Measurements from ENCODE around the gene SPECC1L.

Gene SPECC1L

DNA sequence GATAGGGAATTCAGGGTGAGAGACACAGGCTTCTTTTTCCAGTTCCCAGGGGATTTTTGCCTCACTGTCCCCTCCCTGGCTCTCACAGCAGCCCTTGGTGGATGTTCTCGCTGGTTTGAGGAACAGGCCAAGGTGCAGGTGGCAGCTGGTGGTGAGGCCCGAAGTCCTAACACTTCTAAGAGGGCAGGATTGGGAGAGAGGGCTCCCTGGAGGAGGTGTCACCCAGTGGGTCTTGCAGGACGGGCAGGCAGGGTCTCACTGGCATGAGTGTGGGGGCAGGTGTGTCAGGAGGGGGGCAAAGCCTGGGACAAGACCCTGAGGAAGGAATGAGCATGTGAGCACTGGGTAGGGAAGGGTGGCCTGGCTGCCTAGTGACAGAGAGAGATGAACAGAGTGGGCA lies 165.9 kb downstream of the SPECC1L start:
- no peak for DNase-seq (ENCODE audit: extremely low read depth, low read depth)
- TF ChIP-seq, protein P1, sequence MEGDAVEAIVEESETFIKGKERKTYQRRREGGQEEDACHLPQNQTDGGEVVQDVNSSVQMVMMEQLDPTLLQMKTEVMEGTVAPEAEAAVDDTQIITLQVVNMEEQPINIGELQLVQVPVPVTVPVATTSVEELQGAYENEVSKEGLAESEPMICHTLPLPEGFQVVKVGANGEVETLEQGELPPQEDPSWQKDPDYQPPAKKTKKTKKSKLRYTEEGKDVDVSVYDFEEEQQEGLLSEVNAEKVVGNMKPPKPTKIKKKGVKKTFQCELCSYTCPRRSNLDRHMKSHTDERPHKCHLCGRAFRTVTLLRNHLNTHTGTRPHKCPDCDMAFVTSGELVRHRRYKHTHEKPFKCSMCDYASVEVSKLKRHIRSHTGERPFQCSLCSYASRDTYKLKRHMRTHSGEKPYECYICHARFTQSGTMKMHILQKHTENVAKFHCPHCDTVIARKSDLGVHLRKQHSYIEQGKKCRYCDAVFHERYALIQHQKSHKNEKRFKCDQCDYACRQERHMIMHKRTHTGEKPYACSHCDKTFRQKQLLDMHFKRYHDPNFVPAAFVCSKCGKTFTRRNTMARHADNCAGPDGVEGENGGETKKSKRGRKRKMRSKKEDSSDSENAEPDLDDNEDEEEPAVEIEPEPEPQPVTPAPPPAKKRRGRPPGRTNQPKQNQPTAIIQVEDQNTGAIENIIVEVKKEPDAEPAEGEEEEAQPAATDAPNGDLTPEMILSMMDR (IDR thresholded peaks at IDR 0.05; ENCODE audit: low read depth, low read length), result no peak

DNA sequence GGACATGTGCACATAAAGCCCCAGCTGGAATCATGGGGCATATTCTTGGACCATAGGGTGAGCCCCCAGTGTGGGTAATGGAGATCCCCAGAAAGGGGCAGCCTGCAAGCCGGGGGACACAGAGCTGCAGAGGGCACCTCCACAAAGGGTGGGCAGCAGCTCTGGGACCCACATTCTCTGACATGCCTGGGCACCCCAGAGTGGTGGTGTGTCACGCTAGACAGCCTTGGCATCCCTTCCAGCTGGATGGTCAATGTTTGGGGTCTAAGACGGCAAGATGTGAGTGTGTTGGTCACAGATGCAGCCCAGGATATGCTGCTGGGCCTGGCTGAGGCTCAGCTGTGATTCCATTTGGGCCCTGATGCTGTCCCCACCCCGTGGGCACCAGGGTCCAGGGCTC lies 166.5 kb downstream of the SPECC1L start:
- TF ChIP-seq, protein P1 (IDR thresholded peaks at IDR 0.05; ENCODE audit: low read depth, low read length), result no peak
- DNase-seq (ENCODE audit: extremely low read depth, low read depth), result no peak

DNA sequence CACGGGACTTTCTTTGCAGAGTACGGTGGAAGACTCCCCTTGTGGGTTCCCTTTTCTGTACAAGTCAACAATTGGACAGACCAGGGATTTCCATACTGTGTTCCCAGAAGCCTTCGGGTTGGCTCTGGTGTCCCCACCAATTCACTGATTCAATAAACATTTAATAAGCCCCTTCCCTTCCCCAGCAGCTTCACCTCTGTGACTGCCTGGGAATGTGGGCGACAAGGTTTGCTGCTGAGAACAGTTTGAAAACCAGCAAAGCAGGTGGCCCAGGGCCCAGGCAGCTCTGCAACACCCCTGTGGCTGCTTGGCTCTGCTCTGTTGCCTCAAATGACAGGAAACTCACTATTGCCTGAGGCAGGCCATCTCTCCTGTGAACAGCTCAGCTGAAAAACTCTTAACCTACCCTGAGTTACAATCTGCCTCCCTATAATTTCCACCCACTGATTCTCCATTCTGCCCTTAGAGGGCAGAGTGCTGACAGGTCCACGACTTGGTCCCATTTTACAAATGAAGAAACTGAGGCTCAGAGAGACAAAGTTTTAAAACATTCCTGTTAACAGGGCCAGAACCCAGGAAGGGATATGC lies 167.2 kb downstream of the SPECC1L start:
- TF ChIP-seq, protein P1 (IDR thresholded peaks at IDR 0.05; ENCODE audit: low read depth, low read length), result no peak
- DNase-seq (ENCODE audit: extremely low read depth, low read depth), result no peak

DNA sequence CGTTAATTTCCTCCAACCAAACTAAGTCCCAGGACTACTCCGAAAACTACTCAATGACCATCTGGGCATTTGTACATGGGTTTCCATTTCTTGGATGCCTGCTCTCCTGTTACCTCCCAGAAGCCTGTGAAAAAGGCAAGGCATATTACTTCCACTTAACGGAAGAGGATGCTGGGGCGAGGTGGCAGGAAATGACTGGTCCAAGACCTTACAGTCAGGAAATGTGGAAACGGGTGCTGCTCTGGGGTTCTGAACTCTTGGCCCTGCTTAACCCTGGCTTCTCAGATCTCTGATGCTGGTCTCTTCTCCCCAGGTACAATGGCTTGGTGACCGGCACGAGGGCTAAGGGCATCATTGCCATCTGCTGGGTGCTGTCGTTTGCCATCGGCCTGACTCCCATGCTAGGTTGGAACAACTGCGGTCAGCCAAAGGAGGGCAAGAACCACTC lies 169.7 kb downstream of the SPECC1L start:
- DNase-seq (ENCODE audit: extremely low read depth, low read depth), result no peak
- TF ChIP-seq, protein P1 (IDR thresholded peaks at IDR 0.05; ENCODE audit: low read depth, low read length), result no peak

DNA sequence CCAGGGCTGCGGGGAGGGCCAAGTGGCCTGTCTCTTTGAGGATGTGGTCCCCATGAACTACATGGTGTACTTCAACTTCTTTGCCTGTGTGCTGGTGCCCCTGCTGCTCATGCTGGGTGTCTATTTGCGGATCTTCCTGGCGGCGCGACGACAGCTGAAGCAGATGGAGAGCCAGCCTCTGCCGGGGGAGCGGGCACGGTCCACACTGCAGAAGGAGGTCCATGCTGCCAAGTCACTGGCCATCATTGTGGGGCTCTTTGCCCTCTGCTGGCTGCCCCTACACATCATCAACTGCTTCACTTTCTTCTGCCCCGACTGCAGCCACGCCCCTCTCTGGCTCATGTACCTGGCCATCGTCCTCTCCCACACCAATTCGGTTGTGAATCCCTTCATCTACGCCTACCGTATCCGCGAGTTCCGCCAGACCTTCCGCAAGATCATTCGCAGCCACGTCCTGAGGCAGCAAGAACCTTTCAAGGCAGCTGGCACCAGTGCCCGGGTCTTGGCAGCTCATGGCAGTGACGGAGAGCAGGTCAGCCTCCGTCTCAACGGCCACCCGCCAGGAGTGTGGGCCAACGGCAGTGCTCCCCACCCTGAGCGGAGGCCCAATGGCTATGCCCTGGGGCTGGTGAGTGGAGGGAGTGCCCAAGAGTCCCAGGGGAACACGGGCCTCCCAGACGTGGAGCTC lies 170.2 kb downstream of the SPECC1L start:
- TF ChIP-seq, protein P1 (IDR thresholded peaks at IDR 0.05; ENCODE audit: low read depth, low read length), result no peak
- DNase-seq (ENCODE audit: extremely low read depth, low read depth), result no peak

DNA sequence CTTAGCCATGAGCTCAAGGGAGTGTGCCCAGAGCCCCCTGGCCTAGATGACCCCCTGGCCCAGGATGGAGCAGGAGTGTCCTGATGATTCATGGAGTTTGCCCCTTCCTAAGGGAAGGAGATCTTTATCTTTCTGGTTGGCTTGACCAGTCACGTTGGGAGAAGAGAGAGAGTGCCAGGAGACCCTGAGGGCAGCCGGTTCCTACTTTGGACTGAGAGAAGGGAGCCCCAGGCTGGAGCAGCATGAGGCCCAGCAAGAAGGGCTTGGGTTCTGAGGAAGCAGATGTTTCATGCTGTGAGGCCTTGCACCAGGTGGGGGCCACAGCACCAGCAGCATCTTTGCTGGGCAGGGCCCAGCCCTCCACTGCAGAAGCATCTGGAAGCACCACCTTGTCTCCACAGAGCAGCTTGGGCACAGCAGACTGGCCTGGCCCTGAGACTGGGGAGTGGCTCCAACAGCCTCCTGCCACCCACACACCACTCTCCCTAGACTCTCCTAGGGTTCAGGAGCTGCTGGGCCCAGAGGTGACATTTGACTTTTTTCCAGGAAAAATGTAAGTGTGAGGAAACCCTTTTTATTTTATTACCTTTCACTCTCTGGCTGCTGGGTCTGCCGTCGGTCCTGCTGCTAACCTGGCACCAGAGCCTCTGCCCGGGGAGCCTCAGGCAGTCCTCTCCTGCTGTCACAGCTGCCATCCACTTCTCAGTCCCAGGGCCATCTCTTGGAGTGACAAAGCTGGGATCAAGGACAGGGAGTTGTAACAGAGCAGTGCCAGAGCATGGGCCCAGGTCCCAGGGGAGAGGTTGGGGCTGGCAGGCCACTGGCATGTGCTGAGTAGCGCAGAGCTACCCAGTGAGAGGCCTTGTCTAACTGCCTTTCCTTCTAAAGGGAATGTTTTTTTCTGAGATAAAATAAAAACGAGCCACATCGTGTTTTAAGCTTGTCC lies 171.0 kb downstream of the SPECC1L start:
- TF ChIP-seq, protein P1 (IDR thresholded peaks at IDR 0.05; ENCODE audit: low read depth, low read length), result no peak
- no peak for DNase-seq (ENCODE audit: extremely low read depth, low read depth)
